ENCODE results near the gene RNF130.
"Not testable (repeated sequence)": the region's sequence is repeated elsewhere in the genome, so short reads cannot be mapped to it uniquely, and the experiment has no call there.

Gene RNF130

DNA sequence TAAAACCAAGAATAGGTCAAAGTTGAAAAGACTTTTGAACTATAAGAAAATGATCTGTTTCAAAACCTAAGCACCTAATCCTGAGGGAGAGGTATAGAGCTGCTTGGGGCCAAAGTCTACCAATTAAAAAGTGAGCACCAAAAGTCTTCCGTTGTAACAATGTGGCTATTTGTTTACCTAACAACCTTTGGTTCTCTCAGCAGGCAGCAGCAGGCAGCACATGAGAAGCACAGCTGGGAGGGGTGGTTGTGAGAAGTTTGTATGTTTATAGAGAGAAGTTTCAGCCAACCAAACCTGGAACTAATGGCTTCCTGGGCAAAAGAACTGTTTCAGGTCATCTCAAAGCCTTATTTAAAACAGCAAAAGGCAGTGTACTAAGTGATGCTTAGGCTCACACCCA, 104.1 kb downstream of the RNF130 start:
- no peak for DNase-seq

DNA sequence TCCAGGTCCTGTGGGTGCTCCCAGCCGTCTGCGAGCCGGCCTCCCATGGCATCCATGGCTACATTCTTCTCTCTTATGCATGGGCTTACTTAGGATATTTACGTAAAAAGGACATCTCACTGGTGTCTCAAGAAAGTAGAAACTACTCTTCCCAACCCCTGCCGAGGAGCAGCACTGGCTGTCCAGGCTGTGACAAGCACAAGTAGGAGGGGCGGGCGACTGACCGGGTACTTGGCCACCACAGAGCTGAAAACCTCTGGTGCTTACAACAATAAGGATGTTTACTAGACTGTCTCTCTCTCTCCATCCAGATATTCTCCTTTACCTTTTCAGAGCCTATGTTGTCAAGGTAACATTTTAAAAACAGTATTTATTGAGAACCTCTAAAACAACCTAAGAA, 107.5 kb downstream of the RNF130 start:
- no peak for DNase-seq

- no peak for DNase-seq
Measured at GRCh38 chr5:179963375-179963774, 108.2 kb downstream of the RNF130 start.

- no peak for DNase-seq
Measured at GRCh38 chr5:179960204-179960831, 111.2 kb downstream of the RNF130 start.

DNA sequence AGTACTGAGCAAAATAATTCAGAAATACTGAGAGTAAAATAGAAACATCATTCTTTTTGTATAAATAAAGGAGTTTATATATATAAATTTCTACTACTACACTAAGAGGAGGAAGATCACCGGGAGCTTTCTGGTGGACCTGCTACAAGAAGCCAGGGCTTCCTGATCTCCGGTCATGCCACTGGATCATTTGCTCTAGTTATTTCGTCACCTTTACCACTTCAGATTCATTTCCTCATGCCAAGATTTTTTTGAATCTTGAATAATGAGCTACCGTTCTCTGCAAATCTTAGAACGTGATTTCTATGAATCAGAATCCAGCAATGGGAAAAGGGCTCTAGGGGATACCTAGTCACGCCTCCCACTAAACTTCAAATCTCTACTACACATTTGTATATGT, 111.9 kb downstream of the RNF130 start:
- DNase-seq, result no peak

DNA sequence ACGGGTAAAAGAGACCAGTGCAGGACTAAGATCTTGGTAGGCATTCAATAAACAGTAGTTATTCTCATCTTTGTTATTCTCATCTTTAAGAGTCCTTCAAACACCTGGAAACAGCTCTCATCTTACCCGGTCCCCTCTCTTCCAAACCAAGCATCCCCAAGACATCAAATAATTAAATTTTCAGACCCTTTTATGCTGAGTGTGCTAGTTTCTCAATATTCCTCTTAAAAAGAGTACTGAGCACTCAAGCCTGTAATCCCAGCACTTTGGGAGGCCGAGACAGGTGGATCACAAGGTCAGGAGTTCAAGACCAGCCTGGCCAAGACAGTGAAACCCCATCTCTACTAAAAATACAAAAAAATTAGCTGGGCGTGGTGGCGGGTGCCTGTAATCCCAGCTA, 112.4 kb downstream of the RNF130 start:
- DNase-seq, result not testable (repeated sequence)

DNA sequence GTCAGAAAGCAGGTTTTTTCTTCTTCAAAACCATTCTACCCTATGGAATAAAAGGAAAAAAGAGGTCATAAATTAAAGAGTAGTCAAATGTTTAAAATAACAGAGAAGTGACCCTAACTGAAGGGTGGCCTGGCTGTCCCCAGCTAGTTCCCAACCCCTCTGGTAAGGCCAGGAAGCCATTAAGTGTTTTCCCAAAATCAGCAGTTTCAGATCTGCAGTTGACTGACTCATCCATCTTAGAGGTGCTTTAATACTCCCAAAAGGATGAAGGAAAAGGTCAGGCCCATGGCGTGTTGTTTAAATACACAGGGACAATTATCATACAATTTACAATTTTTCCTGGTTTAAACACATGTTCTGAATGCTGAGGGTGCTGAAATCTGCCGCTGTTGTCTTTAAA, 115.9 kb downstream of the RNF130 start:
- no peak for DNase-seq

DNA sequence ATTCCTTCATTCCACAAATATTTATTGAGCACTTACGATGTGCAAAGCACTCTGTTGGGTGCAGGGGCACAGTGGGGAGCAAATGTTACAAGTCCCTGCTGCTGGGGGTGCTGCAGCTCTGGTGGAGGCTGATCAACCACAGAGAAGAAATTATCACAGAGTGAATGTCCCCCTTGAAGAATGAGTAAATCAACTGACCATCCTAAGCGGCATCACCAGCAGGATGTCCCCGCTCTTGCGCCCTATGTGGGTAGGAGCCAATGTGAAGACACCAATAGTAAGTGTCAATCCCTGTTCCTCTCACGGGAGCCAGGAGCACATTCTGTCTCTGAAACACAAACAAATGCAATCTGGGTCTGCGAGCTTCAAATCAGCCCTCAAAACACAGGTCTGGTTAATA, 116.5 kb downstream of the RNF130 start:
- no peak for DNase-seq

GRCh38 chr5:179954434-179954833, 117.1 kb downstream of the RNF130 start:
- no peak for DNase-seq

- DNase-seq, result no peak
Measured at GRCh38 chr5:179953987-179954386, 117.6 kb downstream of the RNF130 start.

DNA sequence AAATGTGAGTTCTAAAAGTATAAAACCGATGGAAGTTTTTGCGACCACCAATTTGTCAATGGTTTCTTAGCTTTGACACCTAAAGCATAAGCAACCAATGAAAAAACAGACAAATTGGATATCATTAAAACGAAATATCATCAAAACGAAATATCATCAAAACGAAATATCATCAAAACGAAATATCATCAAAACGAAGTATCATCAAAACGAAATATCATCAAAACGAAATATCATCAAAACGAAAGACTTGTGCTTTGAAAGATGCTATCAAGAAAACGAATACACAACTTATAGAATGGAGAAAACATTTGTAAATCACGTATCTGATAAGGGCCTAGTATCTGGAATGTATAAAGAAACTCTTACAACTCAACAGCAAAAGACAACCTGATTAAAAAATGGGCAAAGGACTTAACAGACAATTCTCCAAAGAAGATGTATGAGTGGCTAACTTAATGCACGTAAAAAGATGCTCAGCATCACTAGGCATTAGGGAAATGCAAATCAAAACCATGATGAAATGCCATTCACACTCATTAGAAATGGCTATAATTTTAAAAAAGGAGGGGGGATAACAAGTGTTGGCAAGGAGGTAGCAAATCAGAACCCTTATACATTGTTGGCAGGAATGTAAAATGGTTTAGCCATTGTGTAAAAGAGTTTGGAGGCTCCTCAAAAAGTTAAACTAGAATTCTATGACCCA, 134.4 kb downstream of the RNF130 start:
- no peak for DNase-seq

- no peak for DNase-seq
Measured at GRCh38 chr5:179930788-179931473, 140.6 kb downstream of the RNF130 start.

- no peak for DNase-seq
Measured at GRCh38 chr5:179927824-179928223, 143.7 kb downstream of the RNF130 start.

GRCh38 chr5:179926657-179927056, 144.9 kb downstream of the RNF130 start:
- no peak for DNase-seq

DNA sequence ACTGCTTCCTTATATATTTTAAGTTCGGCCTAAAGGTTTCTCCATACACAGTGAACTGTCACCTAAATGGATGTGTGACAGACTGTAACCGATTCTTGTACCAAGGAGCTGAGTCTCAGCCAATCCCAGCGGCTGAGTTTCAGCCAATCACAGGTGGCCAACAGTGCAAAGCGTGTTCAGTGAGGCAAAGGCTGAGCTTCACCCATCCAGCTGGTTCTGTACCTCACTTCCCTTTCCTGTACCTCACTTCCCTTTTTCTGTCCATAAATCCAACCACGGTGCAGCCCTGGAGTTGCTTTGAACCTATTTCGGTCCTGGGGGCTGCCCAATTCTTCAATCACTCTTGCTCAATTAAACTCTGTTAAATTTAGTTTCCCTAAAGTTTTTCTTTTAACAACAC, 148.1 kb downstream of the RNF130 start:
- peak; percentile 18 for DNase-seq

- no peak for DNase-seq
Measured at GRCh38 chr5:179920175-179920574, 151.4 kb downstream of the RNF130 start.

- peak; percentile 43 for DNase-seq
Measured at GRCh38 chr5:179919487-179920060, 152.0 kb downstream of the RNF130 start.

DNA sequence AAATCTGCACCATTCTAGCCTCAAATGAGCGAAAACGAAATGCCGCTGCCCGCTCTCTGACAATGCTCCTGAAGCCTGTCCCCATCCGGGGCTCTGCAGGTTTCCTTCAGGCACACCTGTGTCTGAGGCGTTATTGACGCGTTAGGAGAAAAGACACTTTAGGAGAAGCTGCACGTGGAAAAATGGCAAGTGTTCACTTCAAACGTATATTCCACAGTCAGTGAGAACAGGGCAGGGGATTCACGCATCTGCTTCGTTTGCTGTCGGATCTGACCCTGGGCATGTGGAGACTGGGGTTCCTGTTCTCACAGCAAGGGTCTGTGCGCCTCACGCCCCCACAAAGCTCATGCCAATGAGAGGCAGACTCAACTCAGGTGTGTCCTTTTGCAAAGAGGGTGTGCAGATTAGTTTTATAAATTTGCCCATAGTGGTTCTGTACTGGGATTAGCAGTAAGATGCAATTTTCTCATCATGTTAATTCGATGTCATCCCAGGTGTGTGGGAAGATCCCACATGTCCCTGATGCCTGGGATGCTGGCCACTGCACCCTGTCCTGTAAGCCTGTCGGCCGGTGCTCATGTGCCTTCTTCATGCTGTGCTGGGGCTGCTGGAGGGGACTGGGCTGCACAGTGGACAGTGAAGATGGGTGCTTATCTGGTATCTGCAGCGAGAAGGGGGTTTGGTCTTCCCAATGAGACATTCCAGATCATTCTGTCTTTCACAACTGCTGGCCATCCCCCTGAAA, 152.6 kb downstream of the RNF130 start:
- DNase-seq, result no peak

DNA sequence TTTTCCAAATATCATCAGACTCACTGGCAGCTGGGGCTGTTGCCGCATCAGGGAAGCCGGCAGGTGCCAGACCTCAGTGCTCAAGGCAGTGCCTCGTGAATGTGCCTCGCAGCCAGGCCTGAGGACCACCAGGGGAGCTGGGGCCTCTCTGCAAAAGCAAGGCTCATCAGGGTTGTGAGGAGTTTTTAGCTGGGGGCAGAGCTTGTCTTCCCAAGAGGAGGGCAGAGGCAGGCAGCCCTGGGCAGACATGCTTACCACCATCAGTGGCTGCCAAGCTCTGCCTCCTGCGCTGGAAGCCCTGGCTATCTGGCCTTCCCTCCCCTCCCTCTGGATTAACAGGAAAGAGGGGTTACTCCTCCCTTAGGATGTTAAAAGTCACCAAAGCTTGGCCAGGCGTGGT, 155.0 kb downstream of the RNF130 start:
- DNase-seq, result peak; percentile 49

- DNase-seq, result no peak
Measured at GRCh38 chr5:179915406-179915935, 156.1 kb downstream of the RNF130 start.

DNA sequence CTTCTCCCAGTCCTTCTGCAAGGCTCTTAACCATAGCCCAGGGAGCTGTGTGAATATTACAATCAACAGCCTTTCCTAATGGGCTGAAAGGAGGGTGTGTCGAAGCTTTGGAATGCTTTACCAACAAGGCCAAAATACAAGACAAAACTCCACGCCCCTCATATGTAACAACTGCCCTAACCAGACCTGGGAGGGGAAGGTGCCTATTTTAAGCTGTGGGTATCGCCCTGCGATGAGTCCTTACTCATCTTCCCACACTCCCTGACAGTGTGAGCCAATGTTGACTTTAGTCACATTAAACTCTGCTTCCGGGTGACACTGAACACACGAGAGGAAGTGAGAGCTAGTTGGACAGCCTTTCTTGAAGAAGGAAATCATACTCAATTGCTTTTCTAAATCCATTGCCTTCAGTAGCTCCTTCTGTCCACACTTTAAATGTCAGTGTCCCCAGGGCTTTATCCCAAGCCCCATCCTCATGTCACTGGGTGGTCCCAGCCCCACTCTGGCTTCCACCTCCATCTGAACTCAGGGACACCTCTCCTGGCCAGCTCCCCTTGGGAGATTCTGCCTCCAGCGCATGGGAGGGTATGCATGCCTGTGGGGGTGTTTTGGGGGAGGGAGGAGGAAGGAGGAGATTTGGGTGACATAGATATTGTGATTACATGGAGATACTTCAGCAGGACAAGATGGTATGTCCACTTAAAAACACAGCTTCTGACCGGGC, 157.4 kb downstream of the RNF130 start:
- DNase-seq, result peak; percentile 57

GRCh38 chr5:179913461-179913860, 158.1 kb downstream of the RNF130 start:
- no peak for DNase-seq

Measured in islet precursor cell (in vitro differentiated cells).